Trophoblast cell (in vitro differentiated cells and primary cell): ENCODE results near the gene SPTSSB.

Experiments used
- DNase-seq, 2 donors: peaks; one replicate each; pipeline ENCODE4 v3.0.0-alpha.2; 2016
- H2AFZ ChIP-seq: 2 replicates; pipeline ENCODE4 v1.6.1; 2013; ENCODE audit warnings: low read length, moderate library complexity, mild to moderate bottlenecking; ENCODE audit not compliant: insufficient read depth, poor library complexity
- H2AK5ac ChIP-seq: 2 replicates; pipeline ENCODE4 v1.6.1; 2013; ENCODE audit warnings: mild to moderate bottlenecking, low read length
- H2BK120ac ChIP-seq: 2 replicates; pipeline ENCODE4 v1.6.1; 2013; ENCODE audit warnings: low read length, mild to moderate bottlenecking, moderate library complexity; ENCODE audit not compliant: insufficient read depth, poor library complexity
- H2BK12ac ChIP-seq: 2 replicates; pipeline ENCODE4 v1.6.1; 2013; ENCODE audit warnings: mild to moderate bottlenecking, low read length, moderate library complexity
- H2BK5ac ChIP-seq: 2 replicates; pipeline ENCODE4 v1.6.1; 2013; ENCODE audit warnings: low read length, low read depth, moderate library complexity, mild to moderate bottlenecking; ENCODE audit not compliant: poor library complexity
- H3K14ac ChIP-seq: 2 replicates; pipeline ENCODE4 v1.6.1; 2013; ENCODE audit warnings: mild to moderate bottlenecking, low read length
- H3K18ac ChIP-seq: 2 replicates; pipeline ENCODE4 v1.6.1; 2013; ENCODE audit warnings: mild to moderate bottlenecking, low read length
- H3K23ac ChIP-seq: 2 replicates; pipeline ENCODE4 v1.6.1; 2013; ENCODE audit warnings: low read length
- H3K27ac ChIP-seq: 2 replicates; pipeline ENCODE4 v1.5.1; 2013; ENCODE audit warnings: low read depth, mild to moderate bottlenecking, inconsistent platforms, low read length, moderate library complexity
- H3K27me3 ChIP-seq: 2 replicates; pipeline ENCODE4 v1.6.1; 2013; ENCODE audit warnings: inconsistent platforms, mild to moderate bottlenecking, low read length, moderate library complexity; ENCODE audit not compliant: insufficient read depth
- H3K36me3 ChIP-seq, 2 experiments: 1 replicate in 1 of 2; 2 replicates in 1 of 2; pipeline ENCODE4 v1.6.1; 2013; ENCODE audit warnings: low read length in 2 of 2, mild to moderate bottlenecking in 2 of 2, moderate library complexity in 1 of 2; ENCODE audit not compliant: insufficient read depth in 2 of 2, control insufficient read depth in 1 of 2
- H3K4ac ChIP-seq: 2 replicates; pipeline ENCODE4 v1.6.1; 2013; ENCODE audit warnings: low read depth, mild to moderate bottlenecking, low read length, moderate library complexity
- H3K4me1 ChIP-seq, 2 experiments: 1 replicate in 1 of 2; 2 replicates in 1 of 2; pipeline ENCODE4 v1.6.1; 2013; ENCODE audit warnings: low read length in 2 of 2, mild to moderate bottlenecking in 2 of 2, moderate library complexity in 1 of 2; ENCODE audit not compliant: insufficient read depth in 2 of 2, control insufficient read depth in 1 of 2
- H3K4me2 ChIP-seq: 2 replicates; pipeline ENCODE4 v1.6.1; 2013; ENCODE audit warnings: inconsistent platforms, mild to moderate bottlenecking, low read length, moderate library complexity
- H3K4me3 ChIP-seq: 2 replicates; pipeline ENCODE4 v1.5.1; 2013; ENCODE audit warnings: mild to moderate bottlenecking, low read depth, low read length, inconsistent platforms
- H3K79me1 ChIP-seq: one replicate; pipeline ENCODE4 v1.6.1; 2013; ENCODE audit warnings: low read length
- H3K79me2 ChIP-seq: 2 replicates; pipeline ENCODE4 v1.6.1; 2013; ENCODE audit warnings: low read length, mild to moderate bottlenecking; ENCODE audit not compliant: control insufficient read depth, insufficient read depth, poor library complexity
- H3K9ac ChIP-seq: 2 replicates; pipeline ENCODE4 v1.6.1; 2013; ENCODE audit warnings: mild to moderate bottlenecking, low read length
- H3K9me3 ChIP-seq: 2 replicates; pipeline ENCODE4 v1.6.1; 2013; ENCODE audit warnings: low read depth, mild to moderate bottlenecking, control low read depth, inconsistent platforms, low read length; ENCODE audit not compliant: insufficient read depth
- H4K12ac ChIP-seq: 2 replicates; pipeline ENCODE4 v1.6.1; 2013; ENCODE audit warnings: low read depth, mild to moderate bottlenecking, low read length, moderate library complexity
- H4K8ac ChIP-seq: 2 replicates; pipeline ENCODE4 v1.6.1; 2013; ENCODE audit warnings: low read depth, mild to moderate bottlenecking, low read length, moderate library complexity
- H4K91ac ChIP-seq: one replicate; pipeline ENCODE4 v1.6.1; 2013; ENCODE audit warnings: low read depth, mild to moderate bottlenecking, low read length, moderate library complexity
- WGBS: extraction: QIAGEN DNeasy Blood & Tissue Kit; methylation state at CpG from one replicate; pipeline ENCODE4 v1.1.7; 2013; ENCODE audit warnings: missing lambda C conversion rate; ENCODE audit not compliant: insufficient read length, insufficient coverage; ENCODE audit errors: extremely low coverage; 5-methylcytosine and 5-hydroxymethylcytosine counted together

Gene SPTSSB

DNA sequence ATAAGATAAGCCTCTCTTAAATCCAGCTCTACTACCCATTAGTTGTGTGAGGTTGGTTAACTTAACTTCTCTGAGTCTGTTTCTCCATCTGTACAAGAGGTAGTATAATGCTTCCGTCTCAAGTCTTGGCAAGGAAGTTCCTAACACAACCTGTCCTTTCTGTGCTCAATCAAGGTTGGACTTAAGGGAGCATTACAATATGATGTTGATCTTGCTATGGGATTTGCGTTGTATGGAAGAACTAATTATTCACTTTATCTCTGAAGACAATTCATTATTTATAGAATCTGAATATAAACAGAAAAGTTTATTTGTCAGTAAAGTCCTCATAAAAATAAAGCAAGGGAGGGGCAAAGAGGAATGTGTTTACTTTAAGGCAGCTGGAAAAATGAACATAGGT is 18.9 kb upstream of the SPTSSB start:
- H3K18ac ChIP-seq = no peak overlapping the region
- H3K9ac ChIP-seq = no peak overlapping the region
- no peak overlapping the region for H3K4me3 ChIP-seq
- no peaks in the 10 kb centered on the region for H3K79me2 ChIP-seq
- no peak overlapping the region for H3K14ac ChIP-seq
- no peak overlapping the region for H4K12ac ChIP-seq
- no peak overlapping the region for H3K4ac ChIP-seq
- no peak overlapping the region for H4K91ac ChIP-seq
- no peak overlapping the region for H2BK12ac ChIP-seq
- H3K9me3 ChIP-seq = no peaks in the 10 kb centered on the region
- H2BK5ac ChIP-seq = no peak overlapping the region
- no peak overlapping the region for H3K4me2 ChIP-seq
- no CpG with 5 or more reads among the region's 2 CpGs for WGBS
- no peaks in the 10 kb centered on the region for H3K79me1 ChIP-seq
- no peaks in the 10 kb centered on the region for H3K27me3 ChIP-seq
- H3K36me3 ChIP-seq = no peaks in the 10 kb centered on the region
- no peak overlapping the region for H3K23ac ChIP-seq
- H2AK5ac ChIP-seq = no peak overlapping the region
- H2BK120ac ChIP-seq = no peak overlapping the region
- no peak overlapping the region for H4K8ac ChIP-seq
- no peak for DNase-seq
- H3K4me1 ChIP-seq = no peaks in the 10 kb centered on the region
- H2AFZ ChIP-seq = no peak overlapping the region
- H3K27ac ChIP-seq = no peak overlapping the region

DNA sequence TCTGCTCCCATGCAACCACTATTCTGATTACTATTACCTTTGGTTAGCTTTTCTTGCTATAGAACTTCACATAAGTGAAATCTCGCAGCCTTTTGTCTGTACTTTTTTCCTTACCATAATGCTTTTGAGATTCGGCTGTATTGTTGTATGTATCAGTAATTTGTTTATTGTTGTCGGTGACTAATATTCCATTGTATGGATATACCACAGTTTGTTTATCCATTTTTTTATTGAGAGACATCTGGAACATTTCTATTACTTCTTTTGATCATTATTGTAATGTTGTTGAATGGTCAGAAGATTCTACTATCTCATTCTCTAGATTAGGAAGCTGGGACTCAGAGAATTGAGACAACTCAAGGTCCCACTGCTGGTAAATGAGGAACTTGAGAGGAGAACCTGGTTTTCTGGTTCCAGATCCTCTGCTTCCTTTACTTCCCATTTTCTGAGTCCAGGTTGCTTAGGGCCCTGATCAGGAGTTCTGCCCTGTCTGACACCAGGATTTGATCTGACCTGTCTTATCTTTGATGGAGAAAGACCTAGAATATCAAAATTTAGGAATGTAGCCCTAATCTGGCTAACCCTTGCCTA is 18.2 kb upstream of the SPTSSB start:
- H3K9ac ChIP-seq = no peak overlapping the region
- H3K79me1 ChIP-seq = no peaks in the 10 kb centered on the region
- H3K27me3 ChIP-seq = no peaks in the 10 kb centered on the region
- H3K36me3 ChIP-seq = no peaks in the 10 kb centered on the region
- H4K8ac ChIP-seq = no peak overlapping the region
- H3K9me3 ChIP-seq = no peaks in the 10 kb centered on the region
- no peak overlapping the region for H3K27ac ChIP-seq
- H3K4me1 ChIP-seq = no peaks in the 10 kb centered on the region
- no peak overlapping the region for H4K12ac ChIP-seq
- no peak overlapping the region for H3K4ac ChIP-seq
- no peak overlapping the region for H2AK5ac ChIP-seq
- H3K14ac ChIP-seq = no peak overlapping the region
- DNase-seq = no peak
- H3K4me3 ChIP-seq = no peak overlapping the region
- no peak overlapping the region for H2AFZ ChIP-seq
- no peaks in the 10 kb centered on the region for H3K79me2 ChIP-seq
- no peak overlapping the region for H3K23ac ChIP-seq
- no peak overlapping the region for H3K4me2 ChIP-seq
- no CpG with 5 or more reads among the region's 3 CpGs for WGBS
- no peak overlapping the region for H4K91ac ChIP-seq
- H3K18ac ChIP-seq = no peak overlapping the region
- no peak overlapping the region for H2BK5ac ChIP-seq
- H2BK120ac ChIP-seq = no peak overlapping the region
- H2BK12ac ChIP-seq = no peak overlapping the region

DNA sequence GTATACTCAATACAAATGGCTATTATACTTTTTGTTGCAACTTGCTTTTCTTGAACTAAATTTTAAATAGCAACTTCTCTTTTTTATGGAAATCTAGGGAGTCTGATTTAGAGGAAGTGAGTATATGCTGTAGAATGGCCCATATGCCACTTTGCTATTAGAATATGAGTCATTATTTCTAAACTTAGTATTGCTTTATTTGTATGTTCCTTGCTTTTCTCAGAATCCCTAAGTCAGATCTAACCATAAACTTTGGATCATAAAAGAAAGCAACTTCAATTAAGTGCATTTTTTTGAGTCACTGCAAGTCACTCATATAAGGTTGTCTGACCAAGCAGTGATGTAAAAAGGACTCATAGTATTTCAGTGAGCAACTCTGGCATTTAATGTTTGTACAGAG is 17.5 kb upstream of the SPTSSB start:
- Histone ChIP-seq H3K9ac (no peak overlapping the region), H3K79me2 (no peaks in the 10 kb centered on the region), H3K4me3 (no peak overlapping the region), H3K36me3 (no peaks in the 10 kb centered on the region), H3K27me3 (no peaks in the 10 kb centered on the region), H3K4me2 (no peak overlapping the region), H4K8ac (no peak overlapping the region), H2AK5ac (no peak overlapping the region), H2AFZ (no peak overlapping the region), H3K9me3 (no peaks in the 10 kb centered on the region), H4K12ac (no peak overlapping the region), H3K27ac (no peak overlapping the region), H2BK5ac (no peak overlapping the region), H2BK12ac (no peak overlapping the region), H4K91ac (no peak overlapping the region), H3K4me1 (no peaks in the 10 kb centered on the region), H3K18ac (no peak overlapping the region), H3K14ac (no peak overlapping the region), H3K79me1 (no peaks in the 10 kb centered on the region), H3K23ac (no peak overlapping the region), H3K4ac (no peak overlapping the region), H2BK120ac (no peak overlapping the region)
- no peak for DNase-seq

DNA sequence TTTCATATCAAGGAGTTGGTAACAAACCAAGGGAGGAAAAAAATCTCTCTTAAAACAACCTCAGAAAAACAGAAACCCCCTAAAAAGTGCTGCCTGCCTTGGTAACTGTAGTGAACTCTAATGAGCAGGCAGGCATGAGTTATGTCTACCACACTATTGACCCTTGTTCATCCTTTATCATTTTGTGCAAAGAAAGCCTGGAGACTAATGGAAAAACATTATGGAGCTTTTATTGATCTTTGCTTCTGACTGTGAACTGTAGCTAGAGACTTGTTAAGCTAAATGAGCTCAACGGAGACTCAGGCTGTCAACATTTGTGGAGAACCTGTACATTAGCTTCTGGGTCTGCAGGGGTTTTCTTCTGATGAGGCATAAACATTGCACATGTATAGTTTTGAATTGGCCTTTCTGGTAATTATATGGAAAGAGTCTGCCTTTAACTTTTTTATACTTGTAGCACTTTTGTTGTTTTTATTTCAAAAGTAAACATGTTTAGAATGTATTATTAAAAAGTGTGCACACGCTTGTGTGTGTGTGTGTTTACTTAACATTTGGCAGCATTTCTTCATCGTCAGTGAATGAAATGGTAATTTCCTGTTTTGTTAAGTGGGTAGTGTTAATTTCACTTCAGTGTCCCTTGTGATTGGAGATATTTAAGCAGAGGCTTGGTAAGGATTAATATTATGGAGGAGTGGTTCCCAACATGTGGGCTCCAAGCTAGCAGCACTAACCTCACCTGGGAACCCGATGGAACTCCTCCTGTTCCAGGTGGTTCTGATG is 15.9 kb upstream of the SPTSSB start:
- no peak overlapping the region for H2BK12ac ChIP-seq
- no peak overlapping the region for H2BK120ac ChIP-seq

More for the DNA sequence above, 15.9 kb upstream of the SPTSSB start:
- Histone ChIP-seq H4K8ac (no peak overlapping the region), H3K9ac (no peak overlapping the region), H3K4me3 (no peak overlapping the region), H3K79me1 (no peaks in the 10 kb centered on the region), H3K27me3 (no peaks in the 10 kb centered on the region), H3K4me1 (no peaks in the 10 kb centered on the region), H3K14ac (no peak overlapping the region), H3K27ac (no peak overlapping the region), H2AK5ac (no peak overlapping the region), H4K12ac (no peak overlapping the region), H2BK5ac (no peak overlapping the region), H3K79me2 (no peaks in the 10 kb centered on the region), H3K36me3 (no peaks in the 10 kb centered on the region), H3K9me3 (no peaks in the 10 kb centered on the region), H3K4me2 (no peak overlapping the region), H2AFZ (no peak overlapping the region), H3K18ac (no peak overlapping the region), H3K23ac (no peak overlapping the region), H4K91ac (no peak overlapping the region), H3K4ac (no peak overlapping the region)
- no peak for DNase-seq
- no CpG with 5 or more reads among the region's 4 CpGs for whole genome bisulfite sequencing
